HCT116 (cell line): ENCODE measurements around the gene FOXK1. TPM values are rescaled to one million over a fixed set of nuclear protein-coding genes. Genes with fewer than 3 reads are reported as not detected.

Experiments
- ATAC-seq: fragments of 200-7000 bp; cut with Tn5 transposase; 2 replicates; pipeline ENCODE4 v1.9.1; 2020; ENCODE audit warnings: mild to moderate bottlenecking, moderate library complexity
- BruUV-seq: library from RNA; stranded (reverse); fragments of 400-500 nt; replicated peaks from 2 replicates; lab custom pipeline; 2021; lab: Mats Ljungman, UMichigan
- CTCF ChIA-PET: fragments of 300-600 bp; sonication (Branson Sonifier 250); formaldehyde crosslinking; loops from one replicate; lab custom pipeline; 2021; ENCODE audit warnings: antibody characterized with exemption; lab: Charles Lee
- POLR2A ChIA-PET: fragments of 300-600, 350-600 bp; sonication (Branson Sonifier 250); formaldehyde crosslinking; loops from one replicate; lab custom pipeline; 2021; ENCODE audit warnings: antibody characterized with exemption; lab: Charles Lee
- RAD21 ChIA-PET, 2 experiments: fragments of 300-600 bp; sonication (Branson Sonifier 250); formaldehyde crosslinking; loops; one replicate each; lab custom pipeline; 2023; ENCODE audit warnings: low total read pairs in 2 of 2; ENCODE audit not compliant: uncharacterized antibody in 2 of 2, unreplicated experiment in 2 of 2, low non-redundant PET in 1 of 2; lab: Charles Lee
- DNase-seq: peaks from one replicate; pipeline ENCODE4 v3.0.0-alpha.2; 2010; ENCODE audit warnings: low read depth, low spot score
- H2AFZ ChIP-seq: fragments of 200-600 bp; shearing (Covaris generic), sonication (generic); 2 replicates; pipeline ENCODE4 v1.6.1; 2017; ENCODE audit warnings: low read depth, mixed run types, mixed read lengths, antibody characterized with exemption, low read length; ENCODE audit not compliant: poor library complexity, severe bottlenecking
- H3K27ac ChIP-seq: 2 replicates; pipeline ENCODE4 v1.5.1; 2012; ENCODE audit warnings: low read depth, low read length
- H3K27me3 ChIP-seq: fragments of 200-600 bp; sonication (generic); 2 replicates; pipeline ENCODE4 v1.6.1; 2016; ENCODE audit warnings: mixed run types, low read length, mixed read lengths; ENCODE audit not compliant: insufficient read depth
- H3K36me3 ChIP-seq, 2 experiments: fragments of 200-500 bp in 1 of 2; fragments of 200-600 bp in 1 of 2; sonication (Bioruptor generic) in 1 of 2; sonication (generic) in 1 of 2; 2 replicates each; pipeline versions ENCODE4 v1.5.1 to v1.6.1; 2014 to 2016; ENCODE audit warnings: low read length in 2 of 2, inconsistent platforms in 1 of 2, mixed read lengths in 1 of 2, mixed run types in 1 of 2; ENCODE audit not compliant: insufficient read depth in 2 of 2, control insufficient read depth in 1 of 2
- H3K4me1 ChIP-seq, 2 experiments: fragments of 200-600 bp in 1 of 2; sonication (generic) in 1 of 2; 2 replicates each; pipeline versions ENCODE4 v1.5.1 to v1.6.1; 2012 to 2017; ENCODE audit warnings: low read length in 2 of 2, inconsistent platforms in 1 of 2, mild to moderate bottlenecking in 1 of 2, mixed read lengths in 1 of 2, mixed run types in 1 of 2, moderate library complexity in 1 of 2; ENCODE audit not compliant: insufficient read depth in 2 of 2, control insufficient read depth in 1 of 2
- H3K4me2 ChIP-seq: fragments of 200-600 bp; sonication (generic); 2 replicates; pipeline ENCODE4 v1.6.1; 2017; ENCODE audit warnings: mixed run types, low read length, mixed read lengths
- H3K4me3 ChIP-seq, 2 experiments: fragments of 200-600 bp in 1 of 2; sonication (generic) in 1 of 2; replicated peaks in 1 of 2; 2 replicates each; pipeline ENCODE4 v1.5.1; 2011 to 2016; ENCODE audit warnings: low read length in 2 of 2, control low read depth in 1 of 2, low read depth in 1 of 2, mild to moderate bottlenecking in 1 of 2, mixed read lengths in 1 of 2, mixed run types in 1 of 2
- H3K79me2 ChIP-seq: fragments of 200-600 bp; sonication (generic); 2 replicates; pipeline ENCODE4 v1.6.1; 2017; ENCODE audit warnings: mild to moderate bottlenecking, mixed run types, low read length, moderate library complexity, mixed read lengths; ENCODE audit not compliant: insufficient read depth
- H3K9ac ChIP-seq: fragments of 200-600 bp; sonication (generic); 2 replicates; pipeline ENCODE4 v1.6.1; 2016; ENCODE audit warnings: low read length, mixed read lengths
- H3K9me2 ChIP-seq: fragments of 200-600 bp; sonication (generic), shearing (Covaris generic); 2 replicates; pipeline ENCODE4 v1.6.1; 2017; ENCODE audit warnings: mixed run types, mild to moderate bottlenecking, moderate library complexity; ENCODE audit not compliant: insufficient read depth
- H3K9me3 ChIP-seq, 2 experiments: fragments of 200-500 bp in 1 of 2; fragments of 200-600 bp in 1 of 2; sonication (Bioruptor generic) in 1 of 2; sonication (generic) in 1 of 2; 2 replicates each; pipeline ENCODE4 v1.6.1; 2014 to 2017; ENCODE audit warnings: low read length in 2 of 2, mixed read lengths in 2 of 2, inconsistent platforms in 1 of 2, low read depth in 1 of 2, mild to moderate bottlenecking in 1 of 2, mixed run types in 1 of 2, moderate library complexity in 1 of 2; ENCODE audit not compliant: control insufficient read depth in 1 of 2, insufficient read depth in 1 of 2
- H4K20me1 ChIP-seq: fragments of 200-600 bp; sonication (generic), shearing (Covaris generic); 2 replicates; pipeline ENCODE4 v1.6.1; 2017; ENCODE audit warnings: mixed run types, mild to moderate bottlenecking, moderate library complexity; ENCODE audit not compliant: insufficient read depth
- EGR1 ChIP-seq: IDR thresholded peaks from 2 replicates; pipeline ENCODE4 v1.6.1; 2012; ENCODE audit warnings: low read depth
- ELF1 ChIP-seq: IDR thresholded peaks from 2 replicates; pipeline ENCODE4 v1.6.1; 2012; ENCODE audit warnings: low read depth, borderline replicate concordance
- EZH2 ChIP-seq: fragments of 200-600 bp; sonication (generic); IDR thresholded peaks from 2 replicates; pipeline ENCODE4 v1.6.1; 2017; ENCODE audit warnings: antibody characterized with exemption, mixed run types
- FOSL1 ChIP-seq: IDR thresholded peaks from 2 replicates; pipeline ENCODE4 v1.6.1; 2012; ENCODE audit warnings: low read depth
- POLR2AphosphoS5 ChIP-seq: IDR thresholded peaks from 2 replicates; pipeline ENCODE4 v1.6.1; 2011; ENCODE audit warnings: mild to moderate bottlenecking, low read depth, low read length, moderate library complexity
- SRF ChIP-seq: IDR thresholded peaks from 2 replicates; pipeline ENCODE4 v1.6.1; 2012; ENCODE audit warnings: low read depth
- ZFX ChIP-seq: fragments of 450-650 bp; IDR thresholded peaks from 2 replicates; pipeline ENCODE4 v1.6.1; 2017
- intact Hi-C: fragments of 100-400 bp; cut with micrococcal nuclease; formaldehyde crosslinking; loops from 2 replicates; pipeline ENCODE4 v1.10.0; 2022
- total RNA-seq: library from RNA; stranded (reverse); gene quantifications from one replicate; pipeline ENCODE4 v1.2.1, GENCODE V29; 2021; ENCODE audit not compliant: unreplicated experiment

The FOXK1 gene
- total RNA-seq, 1 experiment from 2014 or later = 60.5 TPM

DNA sequence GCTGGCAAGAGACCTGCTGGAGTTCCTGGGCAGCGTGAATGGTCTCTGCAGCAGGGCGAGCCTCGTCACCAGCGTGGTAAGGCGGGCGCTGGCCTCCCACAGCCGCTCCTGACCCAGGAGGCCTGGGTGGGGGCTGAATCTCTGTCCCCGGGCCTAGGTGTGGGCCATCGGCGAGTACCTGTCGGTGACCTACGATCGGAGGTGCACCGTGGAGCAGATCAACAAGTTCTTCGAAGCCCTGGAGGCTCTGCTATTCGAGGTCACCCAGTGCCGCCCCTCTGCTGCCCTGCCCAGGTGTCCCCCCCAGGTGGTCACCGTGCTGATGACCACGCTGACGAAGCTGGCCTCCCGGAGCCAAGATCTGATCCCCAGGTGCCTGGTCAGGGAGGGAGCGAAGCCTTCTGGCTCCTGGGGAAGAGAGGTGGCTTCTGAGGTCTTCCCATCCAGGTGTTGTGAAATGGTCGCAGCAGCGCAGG lies 108.5 kb downstream of the FOXK1 start (continued):
- no peak for TF ChIP-seq SRF
- TF ChIP-seq EZH2 = no peak
- TF ChIP-seq FOSL1 = no peak
- TF ChIP-seq ELF1 = no peak
- TF ChIP-seq EGR1 = no peak

DNA sequence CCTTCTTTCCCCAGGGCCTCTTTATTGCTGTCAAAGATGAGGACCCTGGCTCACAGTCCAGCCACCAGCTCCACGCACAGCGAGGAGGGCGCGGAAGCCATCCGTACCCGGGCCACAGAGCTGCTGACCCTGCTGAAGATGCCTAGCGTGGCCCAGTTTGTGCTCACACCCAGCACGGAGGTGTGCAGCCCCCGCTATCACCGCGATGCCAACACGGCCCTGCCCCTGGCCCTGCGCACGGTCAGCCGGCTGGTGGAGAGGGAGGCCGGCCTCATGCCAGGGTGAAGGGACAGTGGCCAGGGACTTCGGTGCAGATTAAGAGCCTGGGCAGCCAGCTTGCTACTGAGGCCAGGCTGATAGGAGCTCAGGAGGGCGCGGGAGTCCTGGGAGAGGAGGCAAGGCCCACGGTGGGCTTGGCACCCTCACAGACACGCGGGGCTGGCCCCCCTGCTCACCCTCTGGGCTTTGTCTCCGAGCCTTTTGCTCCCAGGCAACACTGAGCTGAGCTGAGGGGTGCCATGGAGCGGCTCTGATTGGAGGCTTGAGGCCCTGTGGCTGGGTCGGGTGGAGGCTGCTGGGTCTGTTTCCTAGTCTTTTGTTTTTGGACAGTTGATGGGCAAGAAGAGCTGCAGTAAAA lies 109.1 kb downstream of the FOXK1 start:
- Histone ChIP-seq H3K4me3 (no peak overlapping the region), H4K20me1 (no peaks in the 10 kb centered on the region), H3K27ac (no peak overlapping the region), H3K4me2 (no peak overlapping the region), H3K9me3 (no peaks in the 10 kb centered on the region), H2AFZ (no peak overlapping the region), H3K27me3 (no peaks in the 10 kb centered on the region), H3K79me2 (no peaks in the 10 kb centered on the region), H3K36me3 (no peaks in the 10 kb centered on the region), H3K9ac (no peak overlapping the region), H3K4me1 (peaks cover 2 to 14% of the 10 kb centered on the region in 2 experiments; a peak in 3 of 4 replicates), H3K9me2 (no peaks in the 10 kb centered on the region)
- TF ChIP-seq ZFX (no peak), FOSL1 (no peak), POLR2AphosphoS5 (no peak)
- no TSS peak for BruUV-seq
- no peak for DNase-seq
- no peak for ATAC-seq
- POLR2A ChIA-PET = no interaction called here
- intact Hi-C loops = no loop called here
- RAD21 ChIA-PET = no interaction called here
- CTCF ChIA-PET = interaction anchor here (1.2 to 1.4 kb wide), 3 partner anchors 16 to 183 kb away, joined by 4 to 8 read pairs (median 5); partner anchors contain the start of genes AP5Z1 and RADIL
